Mononuclear cell (primary cell): Measurements from ENCODE around the gene KLHL26. TPM values are rescaled to one million over a fixed set of nuclear protein-coding genes. Genes with fewer than 3 reads are reported as not detected.

Source experiments
- H3K27me3 ChIP-seq: 2 replicates; pipeline ENCODE4 v1.6.0; 2011; ENCODE audit warnings: low read length, control low read depth; ENCODE audit not compliant: insufficient read depth
- H3K4me1 ChIP-seq: 2 replicates; pipeline ENCODE4 v1.5.1; 2011; ENCODE audit warnings: mild to moderate bottlenecking, low read length, control low read depth; ENCODE audit not compliant: insufficient read depth
- H3K4me3 ChIP-seq: 2 replicates; pipeline ENCODE4 v1.5.1; 2011; ENCODE audit warnings: mild to moderate bottlenecking, low read length, moderate library complexity
- H3K9me3 ChIP-seq: 2 replicates; pipeline ENCODE4 v1.5.1; 2011; ENCODE audit warnings: low read depth, mild to moderate bottlenecking, control low read depth, low read length
- total RNA-seq: library from RNA; depleted of rRNA; stranded (reverse); fragments of >200 nt; gene quantifications from one replicate; pipeline ENCODE4 v1.2.3, GENCODE V29; 2012

The KLHL26 gene
- total RNA-seq, 1 donor, result 8.0 TPM

GRCh38 chr19:18710996-18711751 lies 74.3 kb downstream of the KLHL26 start:
- Histone ChIP-seq H3K27me3 (no peaks in the 10 kb centered on the region), H3K4me1 (peaks cover 19% of the 10 kb centered on the region), H3K4me3 (no peak overlapping the region), H3K9me3 (no peaks in the 10 kb centered on the region)

DNA sequence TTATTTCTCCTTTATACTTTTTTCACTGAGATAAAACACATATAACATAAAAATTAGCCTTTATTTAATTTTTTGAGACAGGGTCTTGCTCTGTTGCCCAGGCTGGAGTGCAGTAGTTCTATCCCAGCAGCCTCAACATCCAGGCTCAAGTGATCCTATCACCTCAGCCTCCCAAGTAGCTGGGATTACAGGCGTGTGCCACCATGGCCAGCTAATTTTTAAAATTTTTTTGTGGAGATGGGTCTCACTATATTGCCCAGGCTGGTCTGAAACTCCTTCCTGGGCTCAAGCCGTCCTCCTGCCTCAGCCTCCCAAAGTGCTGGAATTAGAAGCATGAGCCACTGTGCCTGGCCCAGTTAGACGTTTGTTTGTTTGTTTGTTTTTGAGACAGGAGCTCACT lies 75.1 kb downstream of the KLHL26 start:
- Histone ChIP-seq H3K27me3 (no peaks in the 10 kb centered on the region), H3K4me1 (peaks cover 19% of the 10 kb centered on the region), H3K9me3 (no peaks in the 10 kb centered on the region), H3K4me3 (no peak overlapping the region)

DNA sequence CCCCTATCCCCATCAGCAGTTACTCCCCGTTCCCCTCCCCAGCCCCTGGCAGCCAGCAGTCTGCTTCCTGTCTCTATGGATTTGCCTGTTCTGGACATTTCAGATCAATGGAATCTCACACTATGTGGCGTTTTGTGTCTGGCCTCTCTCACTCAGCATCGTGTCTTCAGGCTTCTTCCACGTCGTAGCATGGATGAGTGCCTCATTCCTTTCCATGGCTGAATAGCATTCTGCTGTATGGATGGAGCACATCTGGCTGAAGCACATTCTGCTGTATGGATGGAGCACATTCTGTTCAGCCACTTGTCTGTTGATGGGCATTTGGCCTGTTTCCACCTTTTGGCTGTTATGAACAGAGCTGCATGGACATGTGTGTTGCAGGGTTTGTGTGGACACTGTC lies 76.2 kb downstream of the KLHL26 start:
- H3K27me3 ChIP-seq, result no peaks in the 10 kb centered on the region
- H3K4me1 ChIP-seq, result peaks cover 23% of the 10 kb centered on the region
- no peaks in the 10 kb centered on the region for H3K9me3 ChIP-seq
- H3K4me3 ChIP-seq, result no peak overlapping the region

GRCh38 chr19:18713550-18714117 lies 76.8 kb downstream of the KLHL26 start:
- no peak overlapping the region for H3K4me3 ChIP-seq
- no peaks in the 10 kb centered on the region for H3K27me3 ChIP-seq
- H3K9me3 ChIP-seq, result no peaks in the 10 kb centered on the region
- peaks cover 25% of the 10 kb centered on the region for H3K4me1 ChIP-seq

DNA sequence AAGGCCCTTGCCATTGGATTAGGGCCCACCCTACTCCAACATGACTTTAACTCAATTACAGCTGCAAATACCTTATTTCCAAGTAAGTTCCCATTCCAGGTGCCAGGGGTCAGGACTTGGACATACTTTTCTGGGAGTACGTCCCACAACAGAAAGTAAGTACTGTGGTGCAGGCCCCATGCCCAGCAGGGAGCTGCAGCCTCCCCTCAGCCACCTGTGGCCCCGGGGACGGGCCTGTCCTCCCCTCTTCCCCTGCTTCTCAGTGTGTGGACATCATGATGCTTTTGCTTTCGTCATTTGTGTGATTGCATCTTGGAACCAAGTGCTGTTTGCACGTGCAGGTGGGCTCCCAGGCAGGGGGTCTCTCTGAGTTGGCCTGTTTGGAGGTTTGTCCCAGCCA lies 78.6 kb downstream of the KLHL26 start:
- no peak overlapping the region for H3K4me3 ChIP-seq
- no peaks in the 10 kb centered on the region for H3K27me3 ChIP-seq
- peaks cover 16% of the 10 kb centered on the region for H3K4me1 ChIP-seq

DNA sequence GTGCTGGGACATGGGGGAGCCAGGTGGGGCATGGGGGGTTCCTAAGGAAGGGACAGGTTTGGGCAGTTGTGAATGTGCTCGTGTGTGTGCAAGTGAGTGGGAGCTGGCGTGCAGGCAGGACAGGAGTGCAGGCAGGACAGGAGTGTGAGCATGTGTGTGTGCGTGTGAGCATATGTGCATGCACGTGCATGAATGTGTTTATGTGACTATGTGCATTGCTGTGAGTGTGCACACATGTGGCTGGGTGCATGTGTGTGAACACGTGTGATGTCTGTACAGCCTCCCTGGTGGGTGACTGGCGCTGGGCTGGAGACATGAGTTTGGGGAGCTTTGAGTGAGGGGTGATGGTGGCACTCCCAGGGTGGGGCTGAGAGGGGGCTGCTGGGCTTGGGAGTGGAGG lies 80.0 kb downstream of the KLHL26 start:
- no peak overlapping the region for H3K4me3 ChIP-seq
- no peaks in the 10 kb centered on the region for H3K27me3 ChIP-seq
- H3K9me3 ChIP-seq, result no peaks in the 10 kb centered on the region
- peaks cover 16% of the 10 kb centered on the region for H3K4me1 ChIP-seq

More for the DNA sequence above, 78.6 kb downstream of the KLHL26 start:
- H3K9me3 ChIP-seq, result no peaks in the 10 kb centered on the region

GRCh38 chr19:18717601-18718000 lies 80.8 kb downstream of the KLHL26 start:
- H3K27me3 ChIP-seq, result no peaks in the 10 kb centered on the region
- no peak overlapping the region for H3K4me3 ChIP-seq
- no peaks in the 10 kb centered on the region for H3K9me3 ChIP-seq
- peaks cover 16% of the 10 kb centered on the region for H3K4me1 ChIP-seq

DNA sequence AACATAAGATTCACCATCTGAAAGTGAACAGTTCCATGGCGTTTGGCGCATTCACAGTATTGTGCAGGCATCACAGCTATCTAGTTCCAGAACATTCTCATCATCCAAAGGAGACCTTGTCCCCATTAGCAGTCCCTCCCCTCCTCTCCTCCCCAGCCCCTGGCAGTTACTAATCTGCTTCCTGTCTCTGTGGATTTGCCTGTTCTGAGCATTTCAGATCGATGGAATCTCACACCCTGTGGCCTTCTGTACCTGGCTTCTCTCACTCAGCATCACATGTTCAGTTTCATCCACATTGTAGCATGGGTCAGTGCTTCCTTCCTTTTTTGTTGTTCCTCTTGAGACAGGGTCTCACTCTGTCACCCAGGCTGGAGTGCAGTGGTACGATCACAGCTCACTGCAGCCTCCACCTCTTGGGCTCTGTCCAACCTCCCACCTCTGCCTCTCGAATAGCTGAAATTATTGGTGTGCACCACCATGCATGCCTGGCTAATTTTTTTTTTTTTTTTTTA lies 81.2 kb downstream of the KLHL26 start:
- H3K9me3 ChIP-seq, result no peaks in the 10 kb centered on the region
- no peak overlapping the region for H3K4me3 ChIP-seq
- H3K4me1 ChIP-seq, result peaks cover 15% of the 10 kb centered on the region
- H3K27me3 ChIP-seq, result no peaks in the 10 kb centered on the region

GRCh38 chr19:18718846-18719458 lies 82.1 kb downstream of the KLHL26 start:
- Histone ChIP-seq H3K4me3 (no peak overlapping the region), H3K9me3 (no peaks in the 10 kb centered on the region), H3K4me1 (peaks cover 6% of the 10 kb centered on the region), H3K27me3 (no peaks in the 10 kb centered on the region)

DNA sequence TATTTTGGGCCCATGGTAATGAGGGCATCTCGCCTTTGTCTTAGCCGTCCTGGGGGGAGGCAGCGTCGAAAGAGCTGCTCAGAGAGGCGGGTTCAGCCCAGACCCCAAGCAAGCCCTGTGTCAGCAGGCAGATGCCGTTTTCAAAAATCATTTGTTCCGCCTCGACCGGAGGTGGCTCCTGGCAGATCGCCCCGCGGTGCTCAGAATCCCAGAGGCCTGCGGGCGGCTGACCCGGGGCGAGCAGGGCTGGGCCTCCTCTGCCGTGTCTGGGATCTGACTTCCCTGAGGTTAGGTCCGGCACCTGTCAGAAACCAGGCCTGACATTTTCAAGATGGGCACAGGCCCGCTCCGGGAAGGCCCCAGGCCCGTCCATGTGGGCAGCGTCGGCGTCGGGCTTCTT lies 82.7 kb downstream of the KLHL26 start:
- Histone ChIP-seq H3K27me3 (no peaks in the 10 kb centered on the region), H3K4me3 (no peak overlapping the region), H3K9me3 (no peaks in the 10 kb centered on the region), H3K4me1 (peaks cover 6% of the 10 kb centered on the region)

Other genes with a start within 250 kb of the KLHL26 start
- 32.7 TPM for gene LRRC25, start 239.4 kb upstream of the KLHL26 start, total RNA-seq
- 46.2 TPM for gene SSBP4, start 217.6 kb upstream of the KLHL26 start, total RNA-seq
- gene ISYNA1, start 198.9 kb upstream of the KLHL26 start, total RNA-seq, result 7.8 TPM
- 40.4 TPM for gene ELL, start 115.0 kb upstream of the KLHL26 start, total RNA-seq
- 169 TPM for gene FKBP8, start 93.5 kb upstream of the KLHL26 start, total RNA-seq
- 70.5 TPM for gene KXD1, start 79.2 kb upstream of the KLHL26 start, total RNA-seq
- gene UBA52, start 65.2 kb upstream of the KLHL26 start, total RNA-seq, result 1,795 TPM
- gene REX1BD, start 48.2 kb upstream of the KLHL26 start, total RNA-seq, result 48.7 TPM
- 0.21 TPM for gene CRLF1, start 30.2 kb upstream of the KLHL26 start, total RNA-seq
- not detected for gene TMEM59L, start 24.2 kb upstream of the KLHL26 start, total RNA-seq
- gene CRTC1, start 46.7 kb downstream of the KLHL26 start, total RNA-seq, result 4.3 TPM
- not detected for gene COMP, start 154.3 kb downstream of the KLHL26 start, total RNA-seq
- 66.1 TPM for gene UPF1, start 194.9 kb downstream of the KLHL26 start, total RNA-seq